GM18951 (cell line): Measurements from ENCODE around the gene LSM12.
"Not testable (repeated sequence)": the region's sequence is repeated elsewhere in the genome, so short reads cannot be mapped to it uniquely, and the experiment has no call there.

ENCODE experiments used
- POLR2A ChIP-seq: IDR thresholded peaks from 4 replicates; pipeline ENCODE4 v1.6.1; 2011; ENCODE audit warnings: mild to moderate bottlenecking; ENCODE audit not compliant: insufficient read length, insufficient read depth; ENCODE audit errors: extremely low read depth
- in situ Hi-C: fragments of 300-500 bp; cut with MboI; formaldehyde crosslinking; loops from one replicate; pipeline ENCODE4 v1.12.0; 2022; ENCODE audit warnings: low sequenced_read_pairs, mixed read lengths, inconsistent platforms; ENCODE audit not compliant: unreplicated experiment

The LSM12 gene

DNA sequence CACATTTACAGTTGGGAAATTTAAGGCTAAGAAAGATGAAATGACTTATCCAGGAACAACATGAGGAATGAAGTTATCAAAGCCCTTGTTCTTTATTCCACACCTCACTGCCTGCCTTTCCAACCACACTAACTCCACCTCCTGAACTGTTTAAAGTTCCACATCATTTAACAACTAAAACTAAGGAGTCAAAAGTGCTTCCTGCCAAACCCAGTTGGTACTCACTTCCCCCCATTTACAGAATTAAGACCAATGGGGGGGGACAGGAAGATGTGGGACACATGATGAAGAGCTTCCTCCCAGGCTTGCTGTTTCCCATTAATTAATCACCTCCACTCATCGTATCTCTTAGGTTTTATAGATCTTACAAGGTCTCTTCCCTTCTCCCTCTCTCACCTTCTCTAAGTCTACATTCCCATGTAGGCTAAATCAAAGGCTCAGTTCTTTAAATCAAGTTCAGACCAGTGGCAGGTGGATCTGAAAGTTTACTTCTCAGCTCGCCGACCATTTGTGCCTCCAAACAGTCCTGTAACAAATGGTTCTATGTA is 32.5 kb downstream of the LSM12 start:
- no peak for TF ChIP-seq POLR2A
- in situ Hi-C loops: no loop called here

DNA sequence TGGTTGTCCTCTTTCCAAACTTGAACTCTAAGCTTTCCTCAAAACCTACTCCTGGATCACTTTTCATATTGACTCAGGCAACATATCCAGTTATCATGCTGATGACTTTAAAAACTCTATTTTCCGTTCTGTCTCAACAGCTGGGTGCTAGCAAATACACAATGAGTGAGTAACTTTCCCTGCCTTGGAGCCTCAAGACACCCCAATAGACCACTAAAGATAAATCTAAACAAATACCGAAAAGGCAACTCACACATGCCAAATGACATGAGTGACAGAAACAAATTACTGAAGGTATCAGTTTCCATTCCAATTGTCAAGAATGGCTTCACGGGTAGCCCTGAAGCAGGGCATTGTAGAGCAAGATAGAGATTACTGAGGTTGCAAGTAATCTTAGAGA is 36.0 kb downstream of the LSM12 start:
- no peak for TF ChIP-seq POLR2A
- in situ Hi-C loops: no loop called here

DNA sequence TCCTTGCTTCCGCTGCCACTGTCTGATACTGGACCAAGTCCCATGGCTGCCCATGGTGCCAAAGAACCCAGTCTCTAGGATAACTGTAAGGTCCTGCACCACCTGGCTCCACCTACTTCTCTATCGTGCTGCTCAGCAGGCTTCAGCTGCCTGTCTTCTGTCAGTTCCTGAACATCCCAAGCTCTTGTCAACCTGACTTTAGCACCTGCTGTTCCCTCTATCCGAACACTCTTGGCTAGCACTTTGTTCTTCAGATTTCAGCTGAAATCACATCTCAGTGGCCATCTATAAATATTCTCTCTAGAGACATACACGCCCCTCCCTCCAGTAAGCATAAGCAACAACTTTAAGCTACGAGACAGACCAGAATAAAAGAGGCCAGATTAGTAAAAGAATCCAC is 36.7 kb downstream of the LSM12 start:
- no peak for TF ChIP-seq POLR2A
- in situ Hi-C loops: no loop called here

DNA sequence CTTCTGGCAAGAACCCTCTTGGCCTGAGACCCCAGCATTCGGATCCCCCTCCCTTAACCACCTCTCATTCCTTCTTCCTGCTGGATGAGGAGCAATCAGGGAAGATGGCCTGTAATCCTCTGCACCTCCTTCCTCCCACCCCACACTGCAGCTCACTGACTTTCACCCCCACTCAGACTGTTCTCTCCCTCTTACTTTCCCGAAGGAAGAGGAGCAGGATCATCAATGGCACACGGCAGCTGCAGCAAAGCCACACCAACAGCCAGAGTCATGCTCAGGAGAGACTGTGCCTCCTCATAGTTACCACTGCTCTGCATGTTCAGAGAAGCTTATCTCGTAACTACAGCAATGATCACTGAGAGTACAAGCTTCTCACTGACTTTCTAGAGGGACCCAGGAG is 41.6 kb downstream of the LSM12 start:
- TF ChIP-seq POLR2A: no peak
- in situ Hi-C loops: no loop called here

DNA sequence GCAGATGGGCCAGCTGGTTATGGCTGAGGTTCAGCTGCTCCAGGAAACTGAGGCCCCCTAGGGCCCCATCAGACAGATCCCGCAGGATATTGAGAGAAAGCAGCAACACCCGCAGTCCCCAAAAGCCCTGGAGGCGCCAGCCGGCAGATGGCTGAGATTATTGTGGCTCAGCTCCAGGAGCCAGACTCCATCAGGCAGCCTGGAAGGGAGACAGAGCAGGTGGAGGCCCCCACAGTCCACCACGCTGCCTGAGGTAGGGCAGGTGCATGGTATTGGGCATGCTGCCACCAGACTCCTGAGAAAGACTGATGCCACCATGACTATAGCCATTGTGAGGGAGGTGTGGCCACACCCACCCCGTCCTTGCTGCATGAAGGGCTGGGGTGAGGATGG is 42.2 kb downstream of the LSM12 start:
- in situ Hi-C loops: no loop called here
- no peak for TF ChIP-seq POLR2A

DNA sequence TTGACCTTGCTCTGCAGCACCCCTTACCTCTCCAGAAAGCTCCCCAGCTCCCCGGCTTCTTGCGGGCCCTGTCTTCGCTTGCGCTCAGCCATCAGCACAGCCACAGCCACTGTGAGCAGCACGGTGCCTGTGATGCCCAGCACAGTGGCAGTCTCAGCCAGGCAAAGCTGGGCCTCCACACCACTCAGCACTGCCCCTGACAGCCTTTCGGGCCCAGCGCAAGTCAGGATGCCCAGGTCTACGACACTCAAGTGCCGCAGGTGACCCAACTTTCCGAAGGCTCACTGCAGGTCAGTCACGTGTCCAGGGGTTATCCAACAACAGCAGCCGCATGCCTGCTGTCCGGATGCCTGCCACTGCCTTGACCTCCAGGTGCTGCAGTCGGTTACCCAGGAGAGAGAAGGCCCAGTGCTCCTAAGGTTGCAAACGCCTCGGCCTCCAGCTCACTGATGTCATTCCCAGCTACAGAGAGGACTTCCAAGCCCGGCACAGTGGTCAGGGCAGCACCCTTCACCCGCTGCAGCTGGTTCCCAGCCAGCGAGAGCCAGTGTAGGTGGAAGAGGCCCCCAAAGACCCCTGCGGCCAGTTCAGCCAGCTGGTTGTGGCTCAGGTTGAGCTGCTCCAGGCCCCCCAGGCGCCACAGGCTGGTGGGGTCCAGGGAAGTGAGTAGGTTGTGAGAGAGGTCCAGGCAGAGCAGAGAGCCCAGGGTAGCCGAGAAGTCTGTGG is 42.8 kb downstream of the LSM12 start:
- in situ Hi-C loops: no loop called here
- TF ChIP-seq POLR2A: no peak

DNA sequence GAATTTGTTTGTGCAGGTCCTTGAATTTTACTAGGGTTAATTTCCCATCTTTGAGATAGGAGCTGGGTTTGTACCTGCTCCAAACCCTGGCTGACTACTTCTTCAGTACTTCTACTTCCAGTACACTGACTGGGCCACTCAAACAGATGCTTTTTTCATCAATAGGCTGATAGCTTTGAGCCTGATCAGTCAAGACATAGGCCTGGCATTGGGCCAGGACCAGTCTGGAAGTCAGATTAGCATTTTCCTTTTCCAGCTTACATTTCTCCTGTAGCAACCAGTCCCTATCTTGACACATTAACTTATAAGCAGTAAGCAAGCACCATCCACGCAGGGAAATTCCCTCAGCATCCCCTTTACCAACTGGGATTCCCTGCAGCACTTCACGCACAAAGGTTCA is 44.2 kb downstream of the LSM12 start:
- in situ Hi-C loops: no loop called here
- TF ChIP-seq POLR2A: no peak

DNA sequence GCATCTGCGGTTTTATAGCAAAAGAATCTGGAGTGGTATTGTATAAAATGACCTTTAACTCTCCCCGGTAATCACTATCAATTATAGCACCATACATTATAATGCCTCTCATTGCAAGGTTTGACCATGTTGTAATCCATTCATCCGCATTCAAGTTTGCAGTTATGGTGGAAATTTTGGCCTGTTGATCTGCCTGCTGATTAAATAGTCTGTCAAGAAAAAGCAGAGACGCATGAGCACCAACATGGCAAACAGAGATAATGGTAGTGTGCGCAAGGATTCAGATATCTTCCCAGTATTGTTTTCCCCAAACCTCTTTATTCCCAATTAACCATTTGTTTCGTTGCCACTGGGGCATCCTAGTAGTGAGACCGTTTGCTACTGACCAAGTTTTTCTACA is 45.2 kb downstream of the LSM12 start:
- in situ Hi-C loops: not testable (repeated sequence)

DNA sequence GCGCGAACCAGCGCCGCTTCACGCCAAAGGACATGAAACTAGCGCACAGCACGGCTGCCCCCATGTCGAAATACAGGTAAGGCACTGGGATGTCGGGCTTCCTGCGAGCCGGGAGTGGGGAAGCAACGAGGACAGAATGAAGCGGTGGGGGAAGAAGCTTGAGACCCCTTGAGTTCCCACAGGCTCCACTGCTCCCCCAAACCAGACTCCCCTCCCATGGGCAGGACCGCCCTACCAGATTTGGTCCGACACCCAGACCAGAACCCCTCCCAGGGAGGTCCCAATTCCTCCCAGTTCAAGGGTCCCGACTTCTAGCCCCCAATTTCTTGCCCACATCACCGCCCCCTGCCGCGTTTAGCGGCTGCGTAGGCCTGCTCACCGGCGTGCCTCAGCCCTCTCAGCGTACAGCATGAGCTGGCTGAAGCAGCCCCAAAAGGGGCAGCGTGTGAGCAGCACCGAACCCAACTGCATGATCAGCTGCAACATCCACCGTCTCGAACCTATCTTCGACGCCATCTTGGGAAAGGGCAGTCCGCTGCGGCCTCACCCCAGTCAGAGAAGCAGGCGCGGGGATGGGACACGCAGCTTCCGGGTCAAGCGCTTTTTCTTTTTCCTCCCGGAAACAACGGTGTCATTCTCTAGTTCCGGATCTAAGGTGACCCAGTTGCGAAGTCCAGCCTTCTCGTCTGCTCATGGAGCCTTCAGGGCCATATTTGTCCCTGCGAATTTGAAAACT is 51.9 kb downstream of the LSM12 start, which contains the start of gene TMEM101:
Gene TMEM101, minus strand, starts transcription at position 527 of the 736 bp plus-strand sequence. Its CDS starts 11 bp downstream, at position 516.
- peak; percentile 74 for TF ChIP-seq POLR2A
- in situ Hi-C loops: no loop called here

DNA sequence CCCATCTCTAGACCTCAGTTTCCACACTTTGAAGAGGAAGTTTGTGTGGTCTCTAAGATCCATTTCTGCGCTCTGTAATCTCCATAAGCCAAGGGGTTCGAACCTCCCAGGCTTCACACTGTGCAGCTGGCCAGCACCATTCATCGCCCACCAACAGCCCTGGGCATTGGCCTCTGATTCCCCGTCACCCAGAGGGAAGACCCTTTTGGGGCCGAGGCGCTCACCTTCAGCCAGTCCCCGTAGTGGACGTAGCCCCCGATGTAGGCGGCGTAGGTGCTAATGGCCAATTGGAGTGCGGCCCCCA is 52.4 kb downstream of the LSM12 start:
- in situ Hi-C loops: no loop called here

DNA sequence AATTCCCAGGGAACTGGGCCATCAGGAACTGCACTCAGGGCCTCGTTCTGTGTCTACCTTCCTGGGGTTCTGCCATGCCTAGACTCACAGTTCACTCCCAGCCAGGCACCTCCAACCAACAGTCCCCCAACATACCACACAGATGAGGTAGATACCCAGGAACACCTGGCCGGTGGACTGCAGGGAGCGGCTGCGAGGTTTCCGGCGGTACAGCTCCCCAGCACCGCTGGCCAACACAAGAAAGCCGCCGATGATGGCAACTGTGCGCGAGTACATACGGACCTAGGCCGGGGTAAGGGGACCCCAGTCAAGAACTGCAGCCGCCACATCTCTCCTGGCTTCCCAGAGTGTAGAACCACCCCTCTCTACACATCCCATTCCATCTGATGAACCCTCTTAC is 53.6 kb downstream of the LSM12 start:
- in situ Hi-C loops: no loop called here
- TF ChIP-seq POLR2A: no peak

More for the DNA sequence above, 52.4 kb downstream of the LSM12 start:
- no peak for TF ChIP-seq POLR2A

DNA sequence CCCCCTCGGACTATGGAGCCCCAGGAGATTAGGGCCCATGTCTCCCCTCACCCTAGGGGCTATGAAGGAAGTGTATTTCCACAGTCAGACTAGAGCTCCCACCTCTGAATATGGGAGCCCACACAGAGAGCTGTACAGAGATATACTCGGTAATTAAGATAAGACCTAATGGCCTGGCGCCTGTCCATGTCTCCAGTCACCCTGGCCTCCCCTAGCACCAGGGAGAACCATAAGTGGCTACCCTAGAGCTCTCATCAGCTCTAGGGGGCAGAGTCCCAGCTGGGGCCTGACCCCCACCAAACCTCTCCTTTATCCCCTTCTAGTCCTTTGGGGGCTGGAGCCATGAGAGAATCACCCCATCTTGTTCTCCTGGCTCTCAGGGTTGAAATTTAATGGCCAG is 54.1 kb downstream of the LSM12 start:
- in situ Hi-C loops: no loop called here
- no peak for TF ChIP-seq POLR2A

DNA sequence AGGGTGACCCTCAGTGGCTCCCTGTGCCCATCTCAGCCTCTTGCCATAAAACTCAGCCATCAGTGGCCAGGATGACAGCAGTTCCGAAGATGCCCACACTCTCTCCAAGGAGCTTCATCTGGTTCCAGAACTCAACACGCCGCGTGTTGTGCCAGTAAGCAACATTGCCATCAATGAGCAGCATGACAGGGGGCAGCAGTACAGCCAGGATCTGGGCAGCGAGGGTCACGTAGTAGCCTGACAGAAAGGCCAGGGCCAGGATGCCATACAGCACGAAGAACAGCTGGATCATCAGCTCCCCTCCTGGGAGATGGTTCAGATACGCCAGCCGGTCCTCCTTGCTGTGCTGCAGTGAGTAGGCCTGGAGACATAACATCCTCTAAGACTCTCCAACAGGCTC is 54.6 kb downstream of the LSM12 start:
- in situ Hi-C loops: no loop called here
- TF ChIP-seq POLR2A: no peak
